ENCODE measurements around the gene CLIP2.
"Not testable (repeated sequence)": the region's sequence is repeated elsewhere in the genome, so short reads cannot be mapped to it uniquely, and the experiment has no call there.

CLIP2 gene

DNA sequence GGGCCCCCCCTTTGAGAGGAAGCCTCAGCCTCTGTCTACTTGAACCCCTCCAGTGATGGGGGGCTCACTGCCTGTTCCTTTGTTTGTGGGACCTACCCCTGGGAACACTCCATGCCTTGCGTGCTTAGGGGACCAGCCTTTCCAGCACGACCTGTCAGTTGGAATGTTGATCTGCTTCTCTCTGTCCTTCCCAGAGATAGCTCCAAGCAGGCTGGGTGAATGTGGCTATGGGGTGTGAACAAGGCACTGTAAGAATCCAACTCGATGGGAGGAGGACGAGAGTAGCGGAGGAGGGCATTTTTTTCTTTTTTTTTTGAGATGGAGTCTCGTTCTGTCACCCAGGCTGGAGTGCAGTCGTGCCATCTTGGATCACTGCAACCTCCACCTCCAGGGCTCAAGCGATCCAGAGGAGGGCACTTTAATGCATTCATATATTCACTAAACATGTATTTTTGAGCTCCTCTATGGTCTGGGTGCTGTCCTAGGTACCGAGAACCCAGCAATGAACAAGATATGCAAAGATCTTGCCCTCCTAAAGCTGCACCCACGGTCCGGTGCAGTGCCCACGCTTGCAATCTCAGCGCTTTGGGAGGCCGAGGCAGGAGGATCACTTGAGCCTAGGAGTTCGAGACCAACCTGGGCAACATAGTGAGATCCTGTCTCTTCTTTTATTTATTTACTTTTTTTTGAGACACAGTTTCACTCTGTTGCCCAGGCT is 8.5 kb downstream of the CLIP2 start:
- DNase-seq (ENCODE audit: low read depth): no peak

DNA sequence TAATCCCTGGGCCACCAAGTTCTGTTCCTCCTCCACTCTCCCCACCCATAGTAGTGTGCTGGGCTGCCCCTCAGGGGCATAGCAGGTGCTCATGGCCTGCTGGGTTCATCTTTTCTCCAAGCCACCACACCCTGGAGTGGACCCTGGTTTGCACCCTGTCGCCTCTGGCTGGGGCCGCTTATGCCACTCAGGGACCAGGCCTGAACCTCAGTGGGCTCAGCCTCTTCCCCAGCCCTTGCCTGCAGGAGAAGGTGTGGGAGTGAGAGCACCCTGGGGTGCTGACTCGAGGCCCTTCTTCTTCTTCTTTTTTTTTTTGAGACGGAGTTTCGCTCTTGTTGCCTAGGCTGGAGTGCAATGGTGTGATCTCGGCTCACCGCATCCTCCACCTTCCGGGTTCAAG is 10.2 kb downstream of the CLIP2 start:
- no peak for DNase-seq (ENCODE audit: low read depth)

DNA sequence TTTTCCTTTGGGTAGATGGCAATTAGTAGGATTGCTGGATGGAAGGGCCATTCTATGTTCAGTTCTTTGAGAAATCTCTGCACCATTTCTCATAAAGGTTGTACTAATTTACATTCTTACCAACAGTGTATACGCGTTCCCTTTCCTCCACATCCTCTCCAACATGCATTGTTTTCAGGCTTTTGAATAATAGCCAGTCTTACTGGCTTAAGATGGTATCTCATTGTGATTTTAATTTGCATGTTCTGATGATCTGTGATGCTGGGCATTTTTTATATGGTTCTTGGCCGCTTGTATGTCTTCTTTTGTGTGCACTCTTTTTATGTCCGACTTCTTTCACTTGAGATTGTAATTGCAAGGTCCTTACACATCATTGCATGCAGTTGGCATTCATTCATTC is 11.7 kb downstream of the CLIP2 start:
- DNase-seq (ENCODE audit: low read depth): no peak

DNA sequence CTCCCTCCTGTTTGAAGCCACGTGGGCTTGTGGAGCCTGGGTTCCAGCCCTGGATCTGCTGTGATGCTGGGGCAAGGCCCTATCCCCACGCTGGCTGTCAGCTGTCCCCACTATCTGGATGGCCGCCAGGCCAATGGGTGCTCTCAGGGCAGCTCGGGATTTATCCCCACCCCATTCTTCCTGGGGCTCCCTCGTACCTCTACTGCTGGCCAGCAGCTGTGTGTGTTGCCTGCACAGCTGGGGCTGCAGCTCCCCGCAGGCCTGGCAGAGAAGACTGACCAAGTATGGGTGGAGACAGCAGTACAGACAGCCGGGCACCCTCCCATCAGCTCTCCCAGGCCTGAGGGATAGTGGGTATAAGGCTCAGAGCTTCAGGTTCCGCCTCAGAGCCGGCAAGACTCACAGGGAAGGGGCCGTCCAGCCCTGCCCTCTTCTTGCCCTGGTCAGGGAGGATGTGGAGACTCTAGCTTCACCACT is 13.6 kb downstream of the CLIP2 start:
- no peak for DNase-seq (ENCODE audit: low read depth)

DNA sequence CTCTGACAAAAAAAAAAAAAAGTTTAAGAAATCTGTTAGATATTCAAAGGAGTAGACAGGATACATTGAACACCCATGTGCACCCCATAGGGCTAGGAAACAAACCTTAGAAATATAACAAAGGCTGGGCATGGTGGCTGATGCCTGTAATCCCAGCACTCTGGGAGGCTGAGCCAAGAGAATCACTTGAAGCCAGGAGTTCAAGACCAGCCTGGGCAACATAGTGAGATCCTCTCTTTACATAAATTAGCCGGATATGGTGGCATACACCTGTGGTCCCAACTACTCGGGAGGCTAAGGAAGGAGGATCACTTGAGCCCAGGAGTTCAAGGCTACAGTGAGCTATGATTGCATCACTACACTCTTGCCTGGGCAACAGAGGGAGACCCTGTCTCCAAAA is 15.3 kb downstream of the CLIP2 start:
- DNase-seq (ENCODE audit: low read depth): no peak

DNA sequence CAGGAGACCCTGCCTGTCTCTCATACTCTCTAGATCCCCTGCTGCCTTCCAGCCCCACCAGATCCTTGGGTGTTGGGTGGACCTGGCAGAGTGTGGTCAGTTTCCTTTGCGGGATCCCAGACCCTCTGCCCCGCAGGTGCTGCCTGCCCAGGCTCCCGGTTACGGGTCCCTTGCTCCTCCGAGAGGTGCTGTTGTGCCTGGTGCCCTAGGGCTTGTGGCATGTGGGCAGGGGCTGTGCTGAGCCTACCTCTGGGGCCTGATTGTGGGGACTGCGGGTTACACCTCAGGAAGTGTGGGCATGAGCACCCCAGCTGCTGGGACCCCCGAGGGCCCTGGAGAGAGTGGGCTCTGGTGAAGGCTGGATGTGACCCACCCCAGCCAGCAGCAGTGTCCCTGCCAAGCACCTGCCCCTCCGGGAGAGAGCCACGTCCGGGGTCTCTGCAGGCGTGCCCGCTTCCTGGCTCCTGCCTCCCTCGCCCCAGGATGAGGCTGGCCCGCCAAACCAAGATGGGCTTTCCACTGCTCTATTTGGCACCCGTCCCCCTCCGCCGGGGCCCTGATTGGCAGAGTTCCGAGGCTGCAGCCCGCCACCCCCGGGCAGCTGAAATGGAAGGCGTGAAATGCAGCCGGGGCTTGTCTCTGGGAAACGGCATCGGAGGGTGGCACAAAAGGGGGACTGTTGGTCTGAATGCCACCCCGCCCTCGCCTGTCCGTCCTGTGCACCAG is 17.0 kb downstream of the CLIP2 start:
- no peak for DNase-seq (ENCODE audit: low read depth)

DNA sequence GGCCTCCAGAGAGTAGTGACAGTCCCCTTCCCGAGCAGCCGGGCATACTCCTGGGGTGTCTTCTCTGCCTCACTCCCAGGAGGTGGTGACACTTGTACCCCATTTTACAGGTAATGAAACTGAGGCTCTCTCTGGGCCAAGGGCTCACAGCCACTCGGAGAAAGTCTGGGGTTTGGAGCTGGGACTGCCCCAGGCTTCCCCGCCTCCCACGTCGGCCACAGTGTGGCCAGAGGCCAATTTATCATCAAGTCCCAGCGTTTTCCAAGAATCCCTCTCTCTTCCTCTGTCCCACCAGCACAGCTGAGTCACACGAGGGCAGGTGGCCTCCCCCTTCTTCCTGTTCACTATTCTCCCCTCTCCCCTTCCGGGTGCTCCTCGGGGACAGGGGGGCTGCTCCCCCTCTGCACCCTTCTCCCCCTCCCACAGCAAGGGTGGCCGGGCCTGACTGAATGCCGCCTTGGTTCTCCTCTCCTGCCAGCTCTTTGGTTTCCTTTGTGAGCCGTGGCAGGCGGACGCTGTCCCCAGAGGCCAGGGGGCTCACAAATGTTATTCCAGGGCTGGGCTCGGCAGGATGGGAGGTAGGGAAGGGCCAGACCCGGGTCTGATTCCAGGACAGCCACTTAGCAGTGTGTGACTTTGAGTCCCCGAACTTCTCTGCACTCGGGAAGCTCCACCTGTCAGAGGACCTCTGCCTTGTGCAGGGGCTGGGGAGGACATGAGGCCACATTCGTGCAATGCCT is 17.7 kb downstream of the CLIP2 start:
- DNase-seq (ENCODE audit: low read depth): no peak

DNA sequence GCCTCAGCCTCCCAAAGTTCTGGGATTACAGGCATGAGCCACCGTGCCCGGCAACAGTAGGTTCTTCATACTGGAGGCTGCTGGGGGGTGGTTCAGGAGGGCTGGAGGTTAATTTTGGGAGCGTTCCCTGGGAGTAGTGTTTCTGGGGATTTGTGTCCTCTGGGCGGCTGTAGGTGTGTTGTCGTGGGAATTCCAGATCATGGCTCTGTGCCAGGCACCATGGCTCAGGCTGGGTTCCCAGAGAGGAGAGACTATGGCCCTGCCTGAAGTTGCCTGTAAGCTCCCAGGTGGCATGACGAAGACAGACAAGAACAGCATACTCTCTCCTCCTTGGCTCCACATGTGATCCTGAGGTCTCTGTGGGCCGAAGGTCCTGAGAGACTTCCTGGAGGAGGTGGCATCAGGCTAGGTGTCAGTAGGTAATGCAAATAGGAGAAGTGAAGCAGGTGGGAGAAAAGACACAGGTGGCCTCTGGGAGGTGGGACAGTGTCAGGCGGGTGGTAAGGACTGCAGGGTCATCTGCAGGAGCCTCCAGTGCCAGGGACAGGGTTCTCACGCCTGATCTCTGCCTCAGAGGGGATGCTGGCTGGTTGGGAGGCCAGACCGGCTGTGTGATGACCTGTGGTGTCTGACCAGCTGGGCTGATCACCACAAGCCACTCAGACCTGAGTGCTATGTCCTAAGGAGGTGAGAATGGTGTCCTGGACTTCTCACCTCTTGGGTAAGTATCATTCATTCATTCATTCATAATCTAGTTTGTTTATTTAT is 18.7 kb downstream of the CLIP2 start:
- no peak for DNase-seq (ENCODE audit: low read depth)

DNA sequence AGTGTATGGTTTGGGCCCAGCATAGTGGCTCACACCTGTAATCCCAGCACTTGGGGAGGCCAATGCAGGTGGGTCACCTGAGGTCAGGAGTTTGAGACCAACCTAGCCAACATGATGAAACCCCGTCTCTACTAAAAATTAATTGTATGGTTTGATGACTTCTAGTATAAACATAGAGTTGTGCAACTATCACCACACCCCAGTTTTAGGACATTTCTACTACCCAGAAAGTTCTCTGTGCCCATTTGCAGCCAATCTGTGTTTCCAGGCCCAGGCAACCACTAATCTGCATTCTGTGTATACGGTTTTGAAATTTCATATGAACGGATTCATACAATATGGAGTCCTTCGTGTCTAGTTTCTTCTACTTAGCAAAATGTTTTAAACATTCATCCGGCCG is 20.0 kb downstream of the CLIP2 start:
- no peak for DNase-seq (ENCODE audit: low read depth)

DNA sequence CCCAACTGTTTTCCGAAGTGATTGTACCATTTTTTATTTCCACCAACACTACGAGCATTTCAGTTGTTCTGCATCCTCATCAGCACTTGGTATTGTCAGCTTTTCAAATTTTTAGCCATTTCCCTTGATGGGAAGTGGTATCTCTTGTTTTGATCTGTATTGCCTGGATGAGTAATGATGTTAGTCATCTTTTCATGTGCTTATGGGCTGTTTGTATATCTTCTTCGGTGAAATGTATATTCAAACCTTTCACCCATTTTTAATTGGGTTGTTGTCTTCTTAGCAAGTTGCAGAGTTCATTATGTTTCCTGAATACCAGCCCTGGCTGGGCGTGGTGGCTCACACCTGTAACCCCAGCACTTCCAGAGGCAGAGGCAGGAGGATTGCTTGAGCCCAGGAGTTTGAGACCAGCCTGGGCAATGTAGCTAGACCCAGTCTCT is 22.1 kb downstream of the CLIP2 start:
- DNase-seq (ENCODE audit: low read depth): no peak

DNA sequence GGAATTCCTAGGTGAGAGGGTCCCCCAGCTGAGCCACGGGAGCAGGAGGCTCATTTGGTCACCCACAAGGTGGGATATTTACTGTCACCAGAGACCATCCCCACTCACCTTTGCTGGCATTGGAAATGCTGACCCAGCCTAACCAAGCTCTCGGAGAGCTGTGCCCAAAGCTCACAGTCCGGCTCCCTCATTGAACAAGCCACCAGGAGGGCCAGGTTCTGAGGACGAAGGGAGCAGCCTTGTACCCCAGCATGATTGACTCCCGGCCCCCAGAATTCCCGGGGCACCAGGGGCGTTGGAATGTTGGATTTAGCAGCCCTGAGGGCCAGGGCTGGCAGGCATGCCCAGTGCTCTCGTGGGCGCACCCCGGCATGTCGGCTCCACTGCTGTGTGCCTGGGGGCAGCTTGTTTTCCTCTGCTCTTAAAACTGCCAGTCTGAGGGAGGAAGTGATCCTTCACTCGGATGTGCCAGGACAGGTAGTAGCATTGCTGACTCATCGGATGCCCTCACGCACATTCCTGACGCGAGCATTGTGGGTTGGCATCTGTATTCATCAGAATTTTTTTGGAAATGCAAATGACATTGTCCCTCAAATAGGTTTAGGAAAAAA is 23.3 kb downstream of the CLIP2 start:
- DNase-seq (ENCODE audit: low read depth): no peak

DNA sequence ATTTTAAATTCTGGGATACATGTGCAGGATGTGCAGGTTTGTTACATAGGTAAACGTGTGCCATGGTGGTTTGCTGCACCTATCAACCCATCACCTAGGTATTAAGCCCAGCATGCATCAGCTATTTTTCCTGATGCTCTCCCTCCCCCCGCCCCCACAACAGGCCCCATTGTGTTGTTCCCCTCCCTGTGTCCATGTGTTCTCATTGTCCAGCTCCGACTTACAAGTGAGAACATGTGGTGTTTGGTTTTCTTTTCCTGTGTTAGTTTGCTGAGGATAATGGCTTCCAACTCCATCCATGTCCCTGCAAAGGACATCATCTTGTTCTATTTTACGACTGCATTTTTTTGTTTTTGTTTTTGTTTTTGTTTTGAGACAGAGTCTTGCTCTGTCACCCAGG is 26.7 kb downstream of the CLIP2 start:
- DNase-seq (ENCODE audit: low read depth): not testable (repeated sequence)

DNA sequence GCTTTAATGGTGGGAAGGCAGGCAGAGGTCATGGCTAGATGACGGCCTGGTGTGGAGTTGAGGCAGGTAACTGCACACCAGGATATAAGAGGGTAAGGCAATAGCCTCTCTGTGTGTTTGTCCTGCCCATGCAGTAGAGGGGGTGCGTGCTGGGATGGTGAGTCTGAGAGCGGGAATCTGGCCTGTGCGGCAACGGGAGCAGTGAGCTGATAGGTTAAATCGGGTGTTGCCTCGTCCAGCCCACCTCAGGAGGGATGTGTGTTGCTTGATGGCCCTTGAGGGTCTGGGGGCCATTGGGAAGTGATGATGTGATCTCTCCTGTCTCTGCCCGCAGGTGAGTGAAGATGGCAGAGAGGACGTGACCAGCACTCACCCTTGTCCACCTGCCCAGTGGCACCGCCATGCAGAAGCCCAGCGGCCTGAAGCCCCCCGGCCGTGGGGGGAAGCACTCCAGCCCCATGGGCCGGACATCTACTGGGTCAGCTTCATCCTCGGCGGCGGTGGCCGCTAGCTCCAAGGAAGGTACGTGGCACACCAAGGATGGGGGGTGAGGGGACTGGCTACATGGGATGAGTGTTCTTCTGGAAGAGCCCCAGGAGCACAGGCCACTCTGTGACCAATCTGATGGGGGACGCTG is 28.1 kb downstream of the CLIP2 start:
- no peak for DNase-seq (ENCODE audit: low read depth)

DNA sequence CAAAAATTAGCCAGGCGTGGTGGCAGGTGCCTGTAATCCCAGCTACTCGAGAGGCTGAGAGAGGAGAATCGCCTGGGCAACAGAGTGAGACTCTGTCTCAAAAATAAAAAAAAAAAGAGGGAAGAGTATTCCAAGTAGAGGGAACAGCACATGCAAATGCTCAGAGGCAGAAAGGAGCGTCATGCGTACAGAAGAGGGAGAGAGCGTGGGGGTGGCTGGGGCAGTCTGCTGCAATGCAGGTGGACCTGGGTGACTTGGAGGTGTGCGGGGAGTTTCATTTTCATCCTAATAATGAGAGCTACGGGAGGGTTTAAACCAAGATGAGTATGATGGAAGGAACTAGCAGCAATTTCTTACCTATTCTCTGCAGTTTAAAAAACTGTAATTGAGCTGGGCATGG is 28.8 kb downstream of the CLIP2 start:
- DNase-seq (ENCODE audit: low read depth): no peak

DNA sequence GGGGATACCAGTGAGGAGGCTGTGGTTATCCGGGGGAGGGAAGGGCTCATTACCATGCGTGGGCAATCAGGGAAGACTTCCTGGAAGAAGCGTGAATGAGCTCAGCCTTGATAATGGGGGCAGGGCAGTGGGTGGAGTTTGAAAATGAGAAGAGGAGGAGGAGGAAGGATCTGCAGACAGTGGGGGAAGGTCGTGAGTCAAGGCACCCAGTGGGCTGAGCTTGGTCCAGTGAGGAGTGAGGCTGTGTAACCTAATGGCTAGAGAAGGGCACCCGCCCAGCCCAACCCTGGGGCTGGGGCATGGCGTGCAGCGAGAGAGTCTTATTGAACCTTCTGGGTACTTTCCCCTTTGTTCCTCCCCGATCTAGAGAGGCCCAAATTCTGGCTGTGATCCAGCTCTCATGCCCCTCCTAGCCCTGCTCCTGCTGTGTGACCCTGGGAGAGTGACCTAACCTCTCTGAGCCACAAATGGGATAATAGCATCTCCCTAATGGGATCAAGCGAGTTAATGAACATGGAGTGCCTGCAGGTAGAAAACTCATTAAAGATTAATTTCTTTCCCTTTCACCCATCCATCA is 31.5 kb downstream of the CLIP2 start:
- no peak for DNase-seq (ENCODE audit: low read depth)

DNA sequence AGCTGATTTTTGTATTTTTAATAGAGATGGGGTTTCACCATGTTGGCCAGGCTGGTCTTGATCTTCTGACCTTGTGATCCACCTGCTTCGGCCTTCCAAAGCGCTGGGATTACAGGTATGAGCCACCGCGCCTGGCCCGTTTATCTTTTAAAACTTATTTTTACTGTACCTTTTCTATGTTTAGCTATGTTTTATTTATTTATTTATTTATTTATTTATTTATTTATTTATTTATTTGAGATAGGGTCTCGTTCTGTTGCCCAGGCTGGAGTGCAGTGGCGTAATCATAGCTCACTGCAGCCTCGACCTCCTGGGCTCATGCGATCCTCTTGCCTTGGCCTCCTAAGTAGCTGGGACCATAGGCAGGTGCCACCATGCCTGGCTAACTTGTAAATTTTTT is 33.7 kb downstream of the CLIP2 start:
- DNase-seq (ENCODE audit: low read depth): not testable (repeated sequence)

DNA sequence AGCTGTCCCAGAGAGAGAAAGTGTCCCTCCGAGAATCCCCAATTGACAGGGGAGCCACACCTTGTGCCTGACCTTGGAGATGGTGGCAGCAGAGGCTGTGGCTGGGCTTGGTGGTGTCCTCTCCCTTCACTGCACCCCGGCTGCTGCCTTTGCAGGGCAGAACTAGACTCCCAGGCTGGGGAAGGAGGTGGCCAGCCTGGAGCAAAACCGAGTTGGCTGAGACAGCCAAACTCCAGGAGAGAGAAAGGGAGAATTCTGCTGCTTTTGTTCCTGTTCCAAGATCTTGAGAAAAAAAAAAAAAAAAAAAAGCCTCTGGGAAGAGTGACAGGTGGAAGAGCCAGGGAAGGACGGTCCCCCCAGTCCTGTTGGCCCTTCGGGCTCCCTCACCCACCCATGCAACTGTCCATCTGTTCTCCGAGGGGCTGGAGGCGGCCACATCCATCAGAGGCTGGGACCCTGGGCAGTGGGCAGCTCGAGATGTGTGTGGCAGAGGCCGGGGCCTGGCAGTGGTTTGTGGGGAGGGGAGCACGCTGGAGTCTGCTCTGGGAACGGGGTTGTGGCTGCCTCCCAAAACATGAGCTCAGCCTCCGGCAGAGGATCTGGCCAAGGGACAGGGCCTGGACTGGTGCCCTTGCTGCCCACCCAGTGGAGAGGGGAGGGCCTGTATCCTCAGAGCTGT is 35.5 kb downstream of the CLIP2 start:
- no peak for DNase-seq (ENCODE audit: low read depth)

DNA sequence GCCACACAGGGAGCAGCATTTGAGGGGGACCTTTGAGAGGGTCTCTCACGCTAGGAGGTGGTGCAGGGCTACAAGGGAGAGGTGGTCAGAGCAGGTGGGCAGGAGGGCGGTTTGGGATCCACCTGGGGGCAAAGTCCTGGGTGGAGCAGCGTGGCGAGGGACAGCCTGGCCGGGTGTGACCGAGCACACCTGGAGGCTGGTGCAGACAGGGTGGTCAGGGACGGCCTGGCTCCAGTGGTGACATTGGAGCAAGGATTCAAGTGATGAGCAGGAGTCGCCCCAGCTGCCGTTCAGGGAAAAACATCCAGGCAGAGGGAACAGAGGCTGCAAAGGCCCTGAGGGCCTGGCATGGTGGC is 36.0 kb downstream of the CLIP2 start:
- no peak for DNase-seq (ENCODE audit: low read depth)

DNA sequence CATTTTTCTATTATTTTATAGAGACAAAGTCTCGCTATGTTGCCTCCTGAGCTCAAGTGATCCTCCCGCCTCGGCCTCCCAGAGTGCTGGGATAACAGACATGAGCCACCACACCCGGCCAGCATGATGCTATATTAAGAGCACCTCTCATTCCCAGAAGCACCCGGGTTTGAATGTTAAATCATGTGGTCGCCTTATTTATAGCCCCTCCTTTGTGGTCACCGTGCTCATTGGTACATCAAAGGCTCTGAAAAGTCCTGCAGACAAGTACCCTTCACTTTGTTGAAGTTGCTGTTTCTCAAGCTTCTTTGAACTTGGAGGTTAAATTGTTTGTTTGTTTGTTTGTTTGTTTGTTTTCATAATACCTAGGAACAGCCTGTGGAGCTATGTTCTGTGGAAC is 40.0 kb downstream of the CLIP2 start:
- DNase-seq (ENCODE audit: low read depth): no peak

DNA sequence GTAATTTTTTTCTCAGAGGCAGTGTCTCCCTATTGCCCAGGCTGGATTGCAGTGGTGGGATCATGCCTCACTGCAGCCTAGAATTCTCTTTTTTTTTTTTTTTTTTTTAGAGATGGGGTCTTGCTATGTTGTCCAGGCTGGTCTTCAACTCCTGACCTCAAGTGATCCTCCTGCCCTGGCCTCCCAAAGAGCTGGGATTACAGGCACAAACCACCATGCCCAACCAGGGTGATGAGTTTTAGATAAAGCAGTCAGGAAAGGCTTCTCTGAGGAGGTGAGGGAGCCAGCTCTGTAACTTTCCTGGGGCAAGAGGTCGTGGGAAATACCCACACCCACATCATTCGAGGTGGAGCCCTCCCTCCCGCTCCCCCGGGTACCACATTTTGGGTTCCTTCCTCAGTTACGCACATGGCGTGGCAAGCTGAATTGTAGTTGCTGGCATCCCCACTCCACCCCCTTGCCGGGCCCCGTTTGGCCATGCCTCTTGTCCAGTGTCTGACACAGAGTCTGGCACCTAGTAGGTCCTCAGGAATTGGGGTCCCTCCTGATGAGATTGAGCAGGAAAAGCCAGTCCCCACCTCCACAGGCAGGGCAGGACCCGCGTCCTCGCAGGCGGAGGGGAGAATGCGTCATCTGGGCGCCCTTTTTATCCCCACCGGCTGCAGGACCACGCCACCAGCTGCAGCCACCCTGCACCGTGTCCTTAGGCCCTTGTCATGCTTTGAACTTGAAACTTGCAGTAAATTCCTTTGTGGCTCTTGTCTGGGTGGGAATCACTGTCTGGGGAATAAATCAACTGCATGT is 43.4 kb downstream of the CLIP2 start:
- DNase-seq (ENCODE audit: low read depth): no peak
